HL-60/S4 (cell line): ENCODE measurements around the gene ZFAND2B.

Experiments used
- in situ Hi-C: fragments of 300-500 bp; cut with MboI; formaldehyde crosslinking; loops from 2 replicates; pipeline ENCODE4 v1.14.3; 2022; ENCODE audit warnings: low sequenced_read_pairs

The ZFAND2B gene

GRCh38 chr2:219206328-219207133, at the start of gene ZFAND2B:
TSS of gene ZFAND2B (plus strand) at chr2:219206782. CDS start at chr2:219206988, 206 bp downstream.
- in situ Hi-C loops, result no loop called here

GRCh38 chr2:219157396-219157795, 49.2 kb upstream of the ZFAND2B start:
- in situ Hi-C loops, result loop anchor here (10.0 kb wide), 1 partner anchor 103 kb away; no protein-coding TSS in a partner anchor

GRCh38 chr2:219158025-219158424, 48.6 kb upstream of the ZFAND2B start:
- in situ Hi-C loops, result loop anchor here (10.0 kb wide), 1 partner anchor 103 kb away; no protein-coding TSS in a partner anchor

GRCh38 chr2:219158586-219158985, 48.0 kb upstream of the ZFAND2B start:
- in situ Hi-C loops, result loop anchor here (10.0 kb wide), 1 partner anchor 104 kb away; no protein-coding TSS in a partner anchor

- in situ Hi-C loops, result loop anchor here (10.0 kb wide), 3 partner anchors 55 to 115 kb away; partner anchors contain the start of genes ABCB6 and DNAJB2
These were observed 46.8 kb upstream of the ZFAND2B start for GRCh38 chr2:219159771-219160185.

GRCh38 chr2:219160186-219161017, 46.2 kb upstream of the ZFAND2B start, which contains the start of gene NHEJ1:
TSS of gene NHEJ1 (minus strand) at chr2:219160815. CDS start at chr2:219158362, 2,453 bp downstream.
- in situ Hi-C loops, result loop anchor here (10.0 kb wide), 2 partner anchors 54 to 114 kb away; partner anchors contain the start of genes ABCB6 and DNAJB2

- in situ Hi-C loops, result loop anchor here (10.0 kb wide), 2 partner anchors 54 to 114 kb away; partner anchors contain the start of genes ABCB6 and DNAJB2
These were observed 45.5 kb upstream of the ZFAND2B start for GRCh38 chr2:219161097-219161496.

- in situ Hi-C loops, result loop anchor here (10.0 kb wide), 2 partner anchors 52 to 112 kb away; partner anchors contain the start of genes ABCB6 and DNAJB2
These were observed 43.4 kb upstream of the ZFAND2B start for GRCh38 chr2:219163156-219163555.

GRCh38 chr2:219165058-219165911, 41.3 kb upstream of the ZFAND2B start:
- in situ Hi-C loops, result loop anchor here (10.0 kb wide), 2 partner anchors 50 to 110 kb away; partner anchors contain the start of genes ABCB6 and DNAJB2

GRCh38 chr2:219167997-219168396, 38.6 kb upstream of the ZFAND2B start:
- in situ Hi-C loops, result loop anchor here (10.0 kb wide), 2 partner anchors 47 to 107 kb away; partner anchors contain the start of genes ABCB6 and DNAJB2

- in situ Hi-C loops, result loop anchor here (10.0 kb wide), 2 partner anchors 46 to 106 kb away; partner anchors contain the start of genes ABCB6 and DNAJB2
These were observed 38.1 kb upstream of the ZFAND2B start for GRCh38 chr2:219168526-219168925.

GRCh38 chr2:219168932-219169331, 37.6 kb upstream of the ZFAND2B start:
- in situ Hi-C loops, result loop anchor here (10.0 kb wide), 2 partner anchors 46 to 106 kb away; partner anchors contain the start of genes ABCB6 and DNAJB2

- in situ Hi-C loops, result loop anchor here (10.0 kb wide), 3 partner anchors 45 to 125 kb away; partner anchors contain the start of genes ABCB6 and DNAJB2
These were observed 36.5 kb upstream of the ZFAND2B start, which contains the start of gene SLC23A3 for GRCh38 chr2:219169930-219170654. TSS of gene SLC23A3 (minus strand) at chr2:219170029. CDS start at chr2:219169984, 45 bp downstream.

- in situ Hi-C loops, result loop anchor here (10.0 kb wide), 1 partner anchor 124 kb away; no protein-coding TSS in a partner anchor
These were observed 35.3 kb upstream of the ZFAND2B start for GRCh38 chr2:219171231-219171651.

- in situ Hi-C loops, result loop anchor here (10.0 kb wide), 1 partner anchor 122 kb away; no protein-coding TSS in a partner anchor
These were observed 34.1 kb upstream of the ZFAND2B start for GRCh38 chr2:219172231-219173154.

GRCh38 chr2:219173176-219173575, 33.4 kb upstream of the ZFAND2B start:
- in situ Hi-C loops, result loop anchor here (10.0 kb wide), 1 partner anchor 122 kb away; no protein-coding TSS in a partner anchor

GRCh38 chr2:219174146-219174545, 32.4 kb upstream of the ZFAND2B start:
- in situ Hi-C loops, result loop anchor here (10.0 kb wide), 1 partner anchor 121 kb away; no protein-coding TSS in a partner anchor
